Measurements from ENCODE around the gene B3GALT5.
A peak's percentile ranks its signal among the peaks of the same experiment; 100 is the strongest.

The B3GALT5 gene

DNA sequence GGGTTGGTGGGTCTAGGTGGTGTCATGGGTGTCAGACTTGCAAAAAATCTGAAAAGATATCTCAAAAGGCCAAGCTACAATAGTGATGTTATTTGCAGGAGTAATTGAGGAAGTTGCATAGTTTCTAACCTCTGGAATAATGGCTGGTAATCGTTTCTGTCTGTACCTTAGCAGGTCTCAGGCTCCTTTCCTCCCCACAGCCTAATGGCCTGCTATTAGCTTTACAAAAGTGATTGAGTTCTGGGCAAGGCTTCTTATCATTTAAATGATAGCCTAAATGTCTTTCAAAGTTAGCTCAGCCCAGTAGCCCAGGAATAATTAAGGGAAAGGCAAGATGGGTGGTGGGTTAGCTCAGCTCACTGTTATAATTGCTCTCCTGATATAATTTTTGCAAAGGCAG lies 94.6 kb downstream of the B3GALT5 start:
- DNase-seq = no peak

DNA sequence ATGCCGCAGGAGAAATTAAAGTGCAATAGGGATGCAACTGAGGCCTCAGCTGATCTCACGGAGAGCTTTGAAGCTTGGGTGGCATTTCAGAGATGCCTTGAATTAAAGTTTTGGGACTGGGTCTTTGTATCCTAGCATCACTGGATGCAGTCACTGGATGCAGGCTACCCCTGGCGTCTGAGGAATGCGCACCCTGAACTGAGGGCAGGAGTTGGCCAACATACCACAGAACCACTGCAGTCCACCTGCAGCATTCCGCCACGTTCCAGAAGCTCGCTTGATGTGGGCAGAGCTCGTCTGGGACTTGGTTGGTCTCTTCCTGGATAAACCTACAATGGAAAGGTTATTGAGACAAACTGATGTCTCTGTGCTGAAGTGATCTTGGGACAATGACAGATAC lies 98.1 kb downstream of the B3GALT5 start:
- no peak for DNase-seq

DNA sequence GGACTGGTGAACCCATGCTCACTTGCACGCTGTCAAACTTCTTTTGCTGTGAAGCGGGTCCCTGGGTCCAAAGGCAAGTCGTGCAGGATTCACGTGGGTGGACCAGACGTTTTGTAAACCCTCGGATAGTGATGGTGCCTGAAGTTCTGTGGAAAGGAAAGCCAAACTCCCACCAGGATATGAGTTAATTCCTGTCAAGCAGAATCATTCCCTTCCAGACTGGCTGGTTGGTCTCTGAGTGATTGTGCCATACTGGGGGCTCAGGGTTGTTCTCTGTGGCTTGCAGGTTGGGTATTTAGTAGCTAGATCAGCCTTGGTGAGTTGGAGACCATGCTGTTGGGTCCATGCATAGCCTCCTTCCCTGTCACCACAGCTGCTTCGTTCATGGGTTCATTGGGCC lies 99.5 kb downstream of the B3GALT5 start:
- DNase-seq = no peak

DNA sequence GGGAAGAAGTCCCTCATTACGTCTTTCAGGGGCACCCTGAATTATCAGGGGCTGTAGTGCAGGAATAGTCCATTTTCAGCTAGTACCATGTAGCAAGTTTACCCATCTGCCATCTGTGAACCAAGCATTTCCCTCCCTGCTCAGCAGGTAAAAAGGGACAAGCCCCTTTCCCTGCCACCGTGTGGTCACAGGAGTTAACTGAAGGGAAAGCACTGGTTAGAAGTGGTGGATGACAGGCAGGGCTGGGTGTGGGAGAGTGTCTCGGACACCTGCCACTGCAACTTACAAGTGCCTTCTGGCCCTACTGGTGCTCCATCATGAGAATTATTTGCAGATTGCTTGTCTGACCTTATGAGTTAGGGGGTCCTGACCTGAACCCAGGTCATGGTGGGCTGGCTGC lies 100.2 kb downstream of the B3GALT5 start:
- peak; percentile 33 for DNase-seq

DNA sequence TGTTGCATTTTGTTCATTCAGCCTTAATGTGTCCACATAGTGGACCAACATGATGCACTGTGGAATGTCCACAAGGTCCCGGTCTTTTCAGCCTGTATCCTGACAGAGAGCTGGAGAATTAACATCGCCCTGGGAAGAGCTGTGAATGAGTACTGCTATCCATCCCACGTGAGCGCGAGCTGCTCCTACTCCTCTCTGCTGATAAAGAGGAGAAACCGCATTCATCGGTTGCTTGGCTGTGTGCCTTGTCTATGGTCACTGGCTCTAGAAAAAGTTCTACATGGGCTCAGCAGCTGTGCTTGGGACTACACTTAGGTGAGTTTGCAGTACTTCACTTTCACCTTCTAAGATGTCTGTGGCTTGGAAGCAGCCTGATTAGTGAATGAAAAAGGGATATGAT lies 101.2 kb downstream of the B3GALT5 start:
- no peak for DNase-seq

DNA sequence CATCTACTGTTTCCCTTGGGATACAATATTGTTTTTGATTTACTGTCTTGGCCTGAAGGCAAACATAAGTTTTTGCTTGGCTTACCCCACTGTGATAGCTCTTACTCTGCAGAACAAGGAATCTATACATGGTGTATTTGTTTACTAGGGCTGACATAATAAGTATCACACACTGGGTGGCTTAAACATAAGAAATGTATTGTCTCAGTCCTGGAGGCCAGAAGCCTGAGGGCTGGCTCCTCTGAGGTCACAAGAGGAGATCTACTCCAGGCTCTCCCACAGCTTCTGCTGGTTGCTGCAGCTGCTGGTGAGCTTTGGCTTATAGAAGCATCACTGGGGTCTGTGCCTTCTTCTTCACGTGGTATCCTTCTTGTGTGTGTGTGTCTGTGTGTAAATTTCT lies 101.6 kb downstream of the B3GALT5 start:
- DNase-seq = no peak

DNA sequence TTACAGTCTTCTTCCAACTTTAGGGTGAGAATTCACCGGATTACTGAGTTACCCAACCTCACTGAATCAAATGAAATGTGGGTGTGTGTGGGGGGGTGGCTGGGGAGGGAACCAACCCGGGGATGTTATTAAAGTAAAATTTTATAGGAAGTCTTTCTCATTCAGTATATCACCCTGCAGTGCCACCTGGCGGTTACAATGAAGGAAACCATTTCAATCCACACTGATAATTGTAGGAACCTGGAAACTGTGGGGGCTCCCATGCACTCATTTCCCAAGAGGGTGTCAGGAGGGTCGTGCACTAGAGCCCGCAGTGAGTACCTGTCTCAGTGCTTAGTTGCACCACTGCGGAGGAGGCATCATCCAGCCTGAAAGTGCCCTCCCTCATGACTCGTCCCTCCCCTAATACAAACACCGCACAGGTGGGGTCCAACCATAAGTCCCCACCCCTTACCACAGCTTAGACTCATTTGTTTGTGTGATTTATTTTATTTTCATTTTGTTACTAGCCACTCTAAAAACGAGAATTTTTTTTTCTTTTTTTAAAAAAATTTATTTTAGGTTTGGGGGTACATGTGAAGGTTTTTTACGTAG lies 103.2 kb downstream of the B3GALT5 start:
- DNase-seq = peak; percentile 38

DNA sequence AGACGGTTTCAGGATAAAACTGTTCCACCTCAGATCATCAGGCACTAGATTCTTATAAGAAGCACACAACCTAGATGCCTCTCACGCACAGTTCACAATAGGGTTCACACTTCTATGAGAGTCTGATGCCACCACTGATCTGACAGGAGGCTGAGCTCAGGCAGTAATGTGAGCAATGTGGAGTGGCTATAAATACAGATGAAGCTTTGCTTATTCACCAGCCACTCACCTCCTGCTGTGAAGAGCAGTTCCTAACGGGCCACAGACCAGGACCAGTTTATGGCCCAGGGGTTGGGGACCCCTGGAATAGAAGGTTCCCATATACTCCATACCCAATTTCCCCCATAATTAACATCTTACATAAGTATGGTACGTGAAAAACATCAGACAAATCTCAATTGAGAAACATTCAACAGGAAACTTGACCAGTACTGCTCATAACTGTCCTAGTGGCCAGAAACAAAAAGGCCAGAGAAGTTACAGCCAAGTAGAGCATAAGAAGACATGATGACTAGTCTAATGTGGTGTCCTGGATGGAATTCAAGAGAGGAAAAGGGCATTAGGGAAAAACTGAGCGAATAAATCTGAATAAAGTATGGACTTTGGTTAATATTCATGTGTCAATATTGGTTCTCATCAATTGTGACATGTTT lies 107.5 kb downstream of the B3GALT5 start:
- no peak for DNase-seq

DNA sequence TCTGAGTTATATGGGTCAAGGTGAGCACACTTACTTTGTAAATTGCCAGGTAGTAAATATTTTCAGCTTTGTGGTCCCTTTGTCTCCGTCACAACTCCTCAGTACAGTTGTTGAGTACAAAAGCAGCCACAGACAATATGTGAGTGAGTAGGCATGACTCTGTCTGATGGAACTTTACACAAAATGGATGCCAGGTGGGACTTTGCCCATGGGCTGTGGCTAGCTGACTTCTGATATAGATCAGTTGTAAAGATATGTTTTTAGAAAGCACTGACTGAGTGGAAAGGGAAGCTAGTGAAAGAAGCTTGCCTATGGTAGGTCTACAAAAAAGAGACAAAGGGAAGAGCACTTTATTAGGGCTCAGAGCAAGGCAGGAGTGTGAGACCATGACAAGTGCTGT lies 109.1 kb downstream of the B3GALT5 start:
- DNase-seq = no peak

All from NCI-H774 (cell line).